Measurements from ENCODE around the gene THEMIS.

- TF ChIP-seq, protein P1, sequence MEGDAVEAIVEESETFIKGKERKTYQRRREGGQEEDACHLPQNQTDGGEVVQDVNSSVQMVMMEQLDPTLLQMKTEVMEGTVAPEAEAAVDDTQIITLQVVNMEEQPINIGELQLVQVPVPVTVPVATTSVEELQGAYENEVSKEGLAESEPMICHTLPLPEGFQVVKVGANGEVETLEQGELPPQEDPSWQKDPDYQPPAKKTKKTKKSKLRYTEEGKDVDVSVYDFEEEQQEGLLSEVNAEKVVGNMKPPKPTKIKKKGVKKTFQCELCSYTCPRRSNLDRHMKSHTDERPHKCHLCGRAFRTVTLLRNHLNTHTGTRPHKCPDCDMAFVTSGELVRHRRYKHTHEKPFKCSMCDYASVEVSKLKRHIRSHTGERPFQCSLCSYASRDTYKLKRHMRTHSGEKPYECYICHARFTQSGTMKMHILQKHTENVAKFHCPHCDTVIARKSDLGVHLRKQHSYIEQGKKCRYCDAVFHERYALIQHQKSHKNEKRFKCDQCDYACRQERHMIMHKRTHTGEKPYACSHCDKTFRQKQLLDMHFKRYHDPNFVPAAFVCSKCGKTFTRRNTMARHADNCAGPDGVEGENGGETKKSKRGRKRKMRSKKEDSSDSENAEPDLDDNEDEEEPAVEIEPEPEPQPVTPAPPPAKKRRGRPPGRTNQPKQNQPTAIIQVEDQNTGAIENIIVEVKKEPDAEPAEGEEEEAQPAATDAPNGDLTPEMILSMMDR (IDR thresholded peaks at IDR 0.05), result no peak
- no peak for TF ChIP-seq REST (IDR thresholded peaks at IDR 0.05; ENCODE audit: insufficient read depth in 1 of 2, low read depth in 2 of 2, low read length in 1 of 2)
- no peak for TF ChIP-seq POLR2AphosphoS5 (IDR thresholded peaks at IDR 0.05; ENCODE audit: low read depth, low read length)
- TF ChIP-seq TCF7L2 (IDR thresholded peaks at IDR 0.05; ENCODE audit: low read depth, low read length), result no peak
- TF ChIP-seq SIN3A (IDR thresholded peaks at IDR 0.05; ENCODE audit: borderline replicate concordance, insufficient read depth, low read depth, low read length), result no peak
These were observed 36.2 kb upstream of the THEMIS start for GRCh38 chr6:127937102-127937501.

All from Panc1 (cell line).